Choroid plexus epithelial cell (primary cell): Measurements from ENCODE around the gene IAH1.

Experiments used
- DNase-seq: peaks from one replicate; pipeline ENCODE4 v3.0.0-alpha.2; 2010; ENCODE audit warnings: low read depth
- H3K4me3 ChIP-seq: 2 replicates; pipeline ENCODE4 v1.5.1; 2011; ENCODE audit warnings: low read depth, mild to moderate bottlenecking, control low read depth, low read length, moderate library complexity
- TF ChIP-seq, protein P1 (sequence below): conservative IDR thresholded peaks from 2 replicates; pipeline ENCODE4 v1.5.1; 2011; ENCODE audit warnings: low read depth, mild to moderate bottlenecking, control low read depth, inconsistent platforms, low read length, moderate library complexity

Gene IAH1

GRCh38 chr2:9474361-9475057 lies at the start of gene IAH1:
TSS of gene IAH1 (plus strand) at chr2:9474551. CDS start at chr2:9474567, 16 bp downstream.
- peak; percentile 50 for DNase-seq
- H3K4me3 ChIP-seq: peak within 1 kb of the TSS; percentile 74
- TF ChIP-seq, protein P1, sequence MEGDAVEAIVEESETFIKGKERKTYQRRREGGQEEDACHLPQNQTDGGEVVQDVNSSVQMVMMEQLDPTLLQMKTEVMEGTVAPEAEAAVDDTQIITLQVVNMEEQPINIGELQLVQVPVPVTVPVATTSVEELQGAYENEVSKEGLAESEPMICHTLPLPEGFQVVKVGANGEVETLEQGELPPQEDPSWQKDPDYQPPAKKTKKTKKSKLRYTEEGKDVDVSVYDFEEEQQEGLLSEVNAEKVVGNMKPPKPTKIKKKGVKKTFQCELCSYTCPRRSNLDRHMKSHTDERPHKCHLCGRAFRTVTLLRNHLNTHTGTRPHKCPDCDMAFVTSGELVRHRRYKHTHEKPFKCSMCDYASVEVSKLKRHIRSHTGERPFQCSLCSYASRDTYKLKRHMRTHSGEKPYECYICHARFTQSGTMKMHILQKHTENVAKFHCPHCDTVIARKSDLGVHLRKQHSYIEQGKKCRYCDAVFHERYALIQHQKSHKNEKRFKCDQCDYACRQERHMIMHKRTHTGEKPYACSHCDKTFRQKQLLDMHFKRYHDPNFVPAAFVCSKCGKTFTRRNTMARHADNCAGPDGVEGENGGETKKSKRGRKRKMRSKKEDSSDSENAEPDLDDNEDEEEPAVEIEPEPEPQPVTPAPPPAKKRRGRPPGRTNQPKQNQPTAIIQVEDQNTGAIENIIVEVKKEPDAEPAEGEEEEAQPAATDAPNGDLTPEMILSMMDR: no peak

DNA sequence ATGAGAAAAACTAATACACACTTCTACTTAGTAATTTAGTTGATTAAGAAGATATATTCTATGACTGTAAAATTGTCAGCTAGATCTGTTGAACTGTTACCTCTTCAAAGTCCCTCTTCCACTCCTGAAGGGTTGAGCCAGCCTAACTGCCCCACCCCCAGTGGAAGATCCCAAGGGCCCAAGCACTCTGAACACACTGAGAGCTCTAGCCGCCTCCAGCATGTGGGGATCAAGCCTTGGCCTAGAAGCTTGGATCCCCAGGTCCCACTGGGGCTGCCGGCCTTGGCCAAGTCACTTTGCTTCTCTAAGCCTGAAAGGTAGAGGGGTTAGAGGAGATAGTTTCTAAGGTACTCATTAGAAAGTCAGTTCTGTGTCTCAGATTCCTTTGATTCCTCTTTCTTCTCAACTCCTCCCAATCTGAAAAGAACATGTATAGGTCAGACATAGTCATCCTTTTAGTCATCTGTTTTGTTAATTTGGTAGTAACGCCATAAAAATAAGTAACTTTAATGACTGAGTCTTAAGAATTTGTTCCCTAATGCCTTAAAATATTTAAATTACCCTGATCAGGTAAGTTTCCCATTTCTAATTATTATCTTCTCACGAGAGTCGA lies 45.3 kb upstream of the IAH1 start:
- TF ChIP-seq, protein P1: no peak
- H3K4me3 ChIP-seq: no peak overlapping the region
- no peak for DNase-seq

GRCh38 chr2:9430316-9431293 lies 43.7 kb upstream of the IAH1 start:
- DNase-seq: peak; percentile 66
- H3K4me3 ChIP-seq: no peak overlapping the region
- TF ChIP-seq, protein P1: no peak

DNA sequence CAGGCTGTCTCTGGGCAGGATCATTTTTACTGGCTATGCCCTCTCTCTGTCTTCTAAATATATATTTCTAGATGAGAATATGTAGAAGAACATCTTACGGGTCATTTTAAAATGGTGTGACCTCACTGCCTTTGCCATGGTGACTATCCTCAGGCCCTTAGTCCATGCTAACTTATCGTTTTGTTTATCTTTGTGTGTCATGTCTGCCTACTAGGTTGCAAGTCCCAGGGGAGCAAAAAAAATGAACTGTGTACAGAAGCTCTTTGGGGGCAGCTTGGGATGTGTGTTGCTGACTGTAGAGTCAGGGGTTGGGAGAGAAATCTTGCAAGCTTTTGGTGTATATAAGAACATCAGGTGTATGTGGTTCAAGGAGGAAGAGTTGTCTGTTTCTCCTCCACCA lies 39.9 kb upstream of the IAH1 start:
- TF ChIP-seq, protein P1: no peak
- H3K4me3 ChIP-seq: no peak overlapping the region
- DNase-seq: peak; percentile 14

- TF ChIP-seq, protein P1: no peak
Measured at GRCh38 chr2:9439536-9439935, 34.8 kb upstream of the IAH1 start.

DNA sequence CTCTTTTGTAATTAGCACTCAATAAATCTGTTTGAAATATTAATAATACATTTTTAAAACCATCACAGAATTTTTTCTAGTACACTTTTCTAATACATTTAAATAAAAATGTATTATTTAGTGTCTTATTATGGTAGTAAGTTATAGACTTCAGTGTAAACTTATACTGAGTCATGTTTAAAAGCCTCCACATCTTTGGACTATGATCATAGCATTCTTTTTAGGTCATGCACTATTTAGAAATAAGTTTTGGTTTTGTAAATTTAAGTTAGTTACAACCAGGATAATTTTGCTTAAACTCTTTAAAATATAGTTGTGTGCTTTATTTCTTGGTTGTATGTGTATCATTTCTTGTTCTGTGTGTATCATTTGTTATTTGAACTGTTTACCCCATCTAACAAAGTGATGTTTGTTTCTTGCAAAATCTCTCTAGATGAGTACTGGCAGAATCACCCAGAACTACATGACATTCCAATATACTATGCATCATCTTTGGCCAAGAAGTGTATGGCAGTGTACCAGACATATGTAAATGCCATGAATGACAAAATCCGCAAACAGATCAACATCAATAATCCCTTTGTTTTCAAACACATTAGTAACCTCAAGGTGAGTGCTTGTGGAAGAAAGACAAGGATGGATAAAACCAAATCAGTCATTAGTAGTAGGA lies 34.2 kb upstream of the IAH1 start:
- H3K4me3 ChIP-seq: no peak overlapping the region
- DNase-seq: peak; percentile 78
- TF ChIP-seq, protein P1: no peak

More at GRCh38 chr2:9439536-9439935, 34.8 kb upstream of the IAH1 start:
- peak; percentile 30 for DNase-seq
- no peak overlapping the region for H3K4me3 ChIP-seq
